ENCODE data around the gene HVCN1.
"Not testable (repeated sequence)": the region's sequence is repeated elsewhere in the genome, so short reads cannot be mapped to it uniquely, and the experiment has no call there.

Gene HVCN1, protein sequence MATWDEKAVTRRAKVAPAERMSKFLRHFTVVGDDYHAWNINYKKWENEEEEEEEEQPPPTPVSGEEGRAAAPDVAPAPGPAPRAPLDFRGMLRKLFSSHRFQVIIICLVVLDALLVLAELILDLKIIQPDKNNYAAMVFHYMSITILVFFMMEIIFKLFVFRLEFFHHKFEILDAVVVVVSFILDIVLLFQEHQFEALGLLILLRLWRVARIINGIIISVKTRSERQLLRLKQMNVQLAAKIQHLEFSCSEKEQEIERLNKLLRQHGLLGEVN

DNA sequence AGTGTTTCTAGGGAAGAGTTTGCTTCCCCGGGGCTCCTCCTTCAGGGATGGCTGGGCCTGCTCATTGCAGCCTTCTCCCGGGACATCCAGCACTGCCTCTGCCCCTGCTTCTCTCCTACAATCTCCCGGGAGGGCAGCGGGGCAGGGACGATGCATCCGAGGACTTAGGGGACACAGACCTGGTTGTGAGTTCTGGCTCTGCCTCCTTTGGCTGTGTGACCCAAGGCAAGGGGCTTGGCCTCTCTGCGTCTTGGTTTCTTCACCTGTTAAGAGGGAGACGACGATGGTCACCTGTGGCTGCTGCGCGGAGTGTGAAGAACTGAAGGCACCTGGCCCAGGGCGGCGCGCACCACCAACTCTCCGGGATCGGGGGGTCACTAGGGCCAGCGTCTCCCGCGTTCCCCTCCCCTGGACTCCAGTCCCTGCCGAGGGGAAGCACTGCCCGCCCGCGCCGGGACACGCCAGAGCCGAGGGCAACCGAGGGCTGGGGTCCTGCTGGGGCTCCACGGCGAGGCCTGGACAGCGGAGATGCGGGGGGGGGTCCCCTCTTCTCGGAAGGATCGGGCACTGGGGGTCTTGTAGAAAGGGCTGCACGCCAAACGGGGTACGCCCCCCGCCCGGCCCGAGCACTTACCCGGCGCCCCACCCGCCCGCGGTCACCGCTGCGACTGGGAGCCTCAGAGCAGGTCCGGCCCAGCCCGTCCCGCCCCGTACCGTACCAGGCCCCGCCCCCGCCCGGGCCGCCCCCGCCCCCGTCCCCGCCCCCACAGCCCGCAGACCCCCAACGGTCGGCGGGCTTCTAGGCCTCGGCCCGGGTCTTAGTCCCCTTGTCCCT is at the start of gene HVCN1:
HVCN1 (minus strand) TSS at position 670 of the 835 bp plus-strand sequence. CDS start 5,870 bp downstream, outside the sequence.
- DNase-seq (ENCODE audit: extremely low read depth in 1 of 2, low read depth in 1 of 2), result no peak

DNA sequence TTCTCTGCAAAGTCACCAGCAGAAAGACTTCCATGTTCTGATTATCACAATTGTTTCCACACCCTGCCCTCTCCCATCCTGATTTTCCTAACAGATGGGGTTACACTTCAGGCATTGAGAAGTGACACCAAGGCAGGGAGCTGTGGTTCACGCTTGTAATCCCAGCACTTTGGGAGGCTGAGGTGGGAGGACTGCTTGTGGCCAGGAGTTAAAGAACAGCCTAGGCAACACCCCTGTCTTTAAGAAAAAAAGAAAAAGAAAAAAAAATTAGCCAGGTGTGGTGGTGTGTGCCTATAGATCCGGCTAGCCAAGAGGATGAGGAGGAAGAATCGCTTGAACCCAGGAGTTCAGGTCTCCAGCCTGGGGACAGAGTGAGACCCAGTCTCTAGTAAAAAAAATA is 48.6 kb upstream of the HVCN1 start:
- DNase-seq (ENCODE audit: extremely low read depth in 1 of 2, low read depth in 1 of 2), result no peak

DNA sequence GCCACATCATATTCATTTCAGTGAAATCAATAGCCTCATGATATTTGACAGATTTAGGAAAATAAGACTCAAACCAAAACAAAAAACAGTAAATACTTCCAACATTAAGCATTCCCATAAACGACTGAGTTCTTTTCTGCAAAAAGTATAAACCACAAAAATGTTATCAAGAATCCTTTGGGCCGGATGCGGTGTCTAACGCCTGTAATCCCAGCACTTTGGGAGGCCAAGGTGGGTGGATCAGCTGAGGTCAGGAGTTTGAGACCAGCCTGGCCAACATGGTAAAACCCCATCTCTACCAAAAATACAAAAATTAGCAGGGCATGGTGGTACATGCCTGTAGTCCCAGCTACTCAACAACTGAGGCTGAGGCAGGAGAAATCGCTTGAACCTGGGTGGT is 48.1 kb upstream of the HVCN1 start:
- not testable (repeated sequence) for DNase-seq (ENCODE audit: extremely low read depth in 1 of 2, low read depth in 1 of 2)

DNA sequence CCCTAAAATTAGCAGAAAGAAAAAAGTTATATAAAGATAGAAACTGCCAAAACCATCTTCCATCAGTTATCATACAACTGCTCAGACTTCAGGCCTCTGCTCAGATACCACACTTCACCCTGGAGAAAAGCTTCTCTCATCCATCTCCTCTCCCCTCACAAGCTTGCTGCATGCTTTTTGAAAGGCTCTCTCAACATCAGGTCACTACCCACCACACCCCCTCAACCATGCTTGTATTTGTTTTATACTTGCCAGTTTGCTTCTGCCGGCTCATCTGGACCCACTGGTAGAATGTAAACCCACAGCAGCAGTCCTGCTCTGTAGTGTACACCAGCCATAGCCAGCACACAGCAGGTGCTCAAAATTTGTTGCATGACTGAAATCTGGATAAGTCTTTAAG is 45.0 kb upstream of the HVCN1 start:
- no peak for DNase-seq (ENCODE audit: extremely low read depth in 1 of 2, low read depth in 1 of 2)

DNA sequence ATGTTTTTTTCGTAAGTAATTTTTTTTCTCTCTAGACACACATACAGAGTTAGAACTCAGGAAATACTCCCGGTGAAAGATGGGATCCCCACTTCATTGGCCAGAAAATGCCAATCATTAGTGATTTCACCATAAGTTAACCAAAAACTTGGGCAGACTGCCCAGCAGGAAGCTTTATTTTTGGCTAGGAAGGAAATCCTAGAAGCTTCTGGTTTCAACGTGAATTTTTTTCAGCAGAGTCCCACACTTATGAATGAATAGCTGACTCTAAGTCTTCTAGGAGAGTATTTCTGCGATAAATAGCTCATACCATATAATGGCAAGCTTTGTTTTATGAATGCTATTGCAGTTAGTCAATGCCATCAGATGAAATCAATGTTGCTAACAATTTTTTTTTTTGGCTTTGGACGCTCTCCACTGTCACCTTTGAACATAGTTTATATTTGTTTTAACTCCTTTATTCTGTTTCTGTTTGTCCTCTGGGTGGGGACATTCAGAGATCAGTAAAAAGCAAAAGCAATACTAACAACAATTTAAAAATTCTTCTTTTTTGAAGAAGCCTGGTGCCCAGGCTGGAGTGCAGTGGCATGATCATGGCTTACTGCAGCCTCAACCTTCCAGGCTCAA is 44.3 kb upstream of the HVCN1 start:
- no peak for DNase-seq (ENCODE audit: extremely low read depth in 1 of 2, low read depth in 1 of 2)

DNA sequence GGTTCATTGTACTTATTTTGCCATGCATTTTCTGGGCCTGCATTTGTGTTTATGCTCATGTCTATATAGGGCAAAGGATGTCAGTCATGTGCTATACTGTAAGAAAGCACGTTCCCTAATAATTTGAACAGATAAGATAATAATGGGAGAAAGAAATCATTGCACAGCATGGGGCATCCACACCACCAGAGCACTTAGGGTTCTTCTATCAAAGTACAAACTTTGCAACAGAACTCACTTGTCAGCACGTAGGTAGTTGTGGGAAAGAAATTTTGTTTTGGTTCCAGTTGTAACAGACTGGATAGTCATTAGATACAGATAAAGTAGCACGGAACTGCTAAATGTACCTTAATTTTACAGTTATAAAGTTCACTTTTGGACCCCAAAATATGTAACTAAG is 43.7 kb upstream of the HVCN1 start:
- no peak for DNase-seq (ENCODE audit: extremely low read depth in 1 of 2, low read depth in 1 of 2)

DNA sequence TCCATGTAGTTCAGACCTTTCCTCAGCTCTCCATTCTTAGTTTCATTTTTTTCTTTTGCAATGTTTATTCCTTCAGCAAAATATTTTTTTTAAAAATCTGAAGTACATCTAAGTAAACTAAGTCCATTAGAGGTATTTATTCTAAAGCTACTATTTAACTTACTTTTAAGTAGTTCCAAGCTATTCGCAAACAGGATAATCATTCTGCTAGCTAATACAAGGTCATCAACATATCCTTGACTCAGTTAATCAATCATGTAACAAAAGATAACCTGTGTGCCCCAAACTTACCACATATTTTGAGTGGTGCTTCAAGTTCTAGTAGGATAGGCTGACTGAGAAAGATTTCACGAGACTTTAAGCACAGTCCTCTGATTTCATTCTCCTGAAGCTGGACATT is 42.6 kb upstream of the HVCN1 start:
- no peak for DNase-seq (ENCODE audit: extremely low read depth in 1 of 2, low read depth in 1 of 2)

DNA sequence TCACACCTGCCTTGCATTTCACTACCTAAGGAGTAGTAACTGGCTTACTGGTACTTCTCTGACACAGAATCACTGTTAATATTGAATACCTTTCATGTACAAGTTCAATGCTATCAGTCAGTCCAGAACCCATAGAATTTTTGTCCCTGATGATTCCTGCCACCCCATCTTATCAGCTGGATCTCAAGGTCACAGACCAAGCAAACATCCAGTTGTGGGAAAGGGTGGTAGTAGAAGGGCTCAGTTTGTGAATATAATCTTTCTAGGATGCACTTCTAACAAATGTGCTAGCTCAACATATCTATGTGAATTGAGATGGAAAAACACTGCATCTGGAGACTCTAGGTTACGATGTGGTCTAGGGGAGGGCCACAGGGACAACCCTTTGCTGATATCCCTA is 39.7 kb upstream of the HVCN1 start:
- DNase-seq (ENCODE audit: extremely low read depth in 1 of 2, low read depth in 1 of 2), result no peak

DNA sequence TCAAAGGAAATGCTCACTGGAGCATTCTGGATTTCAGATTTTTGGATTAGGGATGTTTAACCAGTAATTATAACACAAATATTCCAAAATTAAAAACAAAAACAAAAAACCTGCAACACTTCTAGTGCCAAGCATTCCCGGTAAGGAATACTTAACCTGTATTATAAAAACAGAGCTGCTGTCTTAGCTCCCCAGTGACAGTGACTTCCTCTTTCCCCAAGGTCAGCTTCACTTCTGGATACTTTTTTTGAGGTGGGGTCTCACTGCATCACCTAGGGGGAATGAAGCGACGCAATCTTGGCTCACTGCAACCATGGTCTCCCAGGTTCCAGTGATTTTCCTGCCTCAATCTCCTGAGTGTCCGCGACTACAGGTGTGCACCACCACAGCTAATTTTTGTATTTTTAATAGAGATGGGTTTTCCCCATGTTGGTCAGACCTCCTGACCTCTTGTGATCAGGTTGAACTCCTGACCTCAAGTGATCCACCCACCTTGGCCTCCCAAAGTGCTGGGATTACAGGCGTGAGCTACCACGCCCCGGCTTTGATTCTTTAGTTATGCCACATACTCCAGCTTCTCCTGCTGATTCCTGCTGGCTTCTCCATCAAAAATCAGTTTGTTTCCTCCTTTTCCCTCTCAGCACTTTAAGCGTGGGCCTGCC is 37.9 kb upstream of the HVCN1 start:
- no peak for DNase-seq (ENCODE audit: extremely low read depth in 1 of 2, low read depth in 1 of 2)

DNA sequence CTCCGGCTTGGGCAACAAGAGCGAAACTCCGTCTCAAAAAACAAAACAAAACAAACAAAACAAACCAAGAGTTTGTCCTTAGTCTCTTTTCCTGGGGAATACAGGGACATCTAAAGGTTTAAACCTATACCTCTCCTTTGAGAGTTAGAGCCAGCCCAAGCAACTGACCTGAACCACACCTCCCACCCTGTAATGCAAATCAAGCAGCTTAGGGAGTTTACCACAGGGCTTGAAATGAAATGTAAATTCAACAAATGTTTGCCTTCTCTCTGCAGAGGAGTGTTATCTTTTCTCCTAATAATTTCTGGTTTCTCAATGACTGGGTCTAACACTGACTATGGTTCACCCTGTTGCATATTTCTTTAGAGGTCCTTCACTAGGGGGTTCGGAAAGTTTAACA is 37.1 kb upstream of the HVCN1 start:
- no peak for DNase-seq (ENCODE audit: extremely low read depth in 1 of 2, low read depth in 1 of 2)

DNA sequence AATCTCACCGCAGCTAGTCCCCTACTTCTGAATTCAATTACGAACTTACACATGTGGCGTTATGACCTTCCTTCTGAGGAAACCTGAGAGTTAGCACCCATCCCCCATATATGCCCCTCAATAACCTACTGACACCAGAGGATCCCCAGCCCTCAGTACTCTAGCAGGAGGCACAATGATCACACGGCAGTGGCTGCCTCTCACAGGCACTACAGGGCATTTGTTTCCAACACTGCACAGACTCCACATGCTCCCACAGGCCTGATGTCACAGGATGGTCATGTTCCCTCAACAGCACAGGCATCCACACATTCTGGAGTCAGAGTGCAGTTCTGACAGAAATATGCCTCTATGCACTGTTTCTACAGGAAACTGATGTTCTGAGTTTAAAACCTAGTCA is 36.4 kb upstream of the HVCN1 start:
- no peak for DNase-seq (ENCODE audit: extremely low read depth in 1 of 2, low read depth in 1 of 2)

DNA sequence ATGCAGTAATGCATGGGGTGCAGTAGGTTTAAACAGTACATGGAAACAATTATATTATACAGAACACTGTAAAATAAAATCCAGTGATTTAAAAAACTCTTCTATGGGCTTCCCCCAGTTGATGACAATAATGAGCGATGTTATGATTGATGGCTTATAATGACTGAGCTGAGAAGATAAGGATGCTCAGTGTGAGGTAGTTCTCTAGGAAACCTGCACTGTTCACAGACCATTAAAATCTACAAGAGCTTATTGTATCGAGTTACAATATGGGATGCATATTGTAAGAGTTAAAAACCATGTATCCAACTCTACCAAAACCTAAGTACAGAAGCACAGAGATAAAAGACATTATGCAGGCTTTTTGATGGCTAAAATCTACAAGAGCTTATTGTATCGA is 34.0 kb upstream of the HVCN1 start:
- not testable (repeated sequence) for DNase-seq (ENCODE audit: extremely low read depth in 1 of 2, low read depth in 1 of 2)

DNA sequence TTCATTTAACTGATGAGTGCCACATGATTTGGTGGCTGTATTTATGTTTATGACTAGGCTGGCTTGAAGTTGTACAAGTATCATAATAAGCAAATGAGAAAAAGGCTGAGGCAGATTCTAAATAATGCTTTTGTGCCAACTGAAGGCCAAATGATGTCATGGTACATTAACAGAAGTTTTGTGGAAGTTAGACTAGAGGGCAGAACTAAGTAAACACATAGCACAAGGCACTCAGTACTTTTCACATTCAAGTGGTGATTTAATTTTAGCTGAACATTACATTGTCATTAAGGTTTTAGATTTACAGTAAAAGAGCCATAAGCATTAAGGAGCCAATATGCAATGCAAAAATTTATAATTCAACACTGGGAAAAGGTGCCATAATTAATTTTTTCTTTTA is 32.7 kb upstream of the HVCN1 start:
- DNase-seq (ENCODE audit: extremely low read depth in 1 of 2, low read depth in 1 of 2), result no peak

DNA sequence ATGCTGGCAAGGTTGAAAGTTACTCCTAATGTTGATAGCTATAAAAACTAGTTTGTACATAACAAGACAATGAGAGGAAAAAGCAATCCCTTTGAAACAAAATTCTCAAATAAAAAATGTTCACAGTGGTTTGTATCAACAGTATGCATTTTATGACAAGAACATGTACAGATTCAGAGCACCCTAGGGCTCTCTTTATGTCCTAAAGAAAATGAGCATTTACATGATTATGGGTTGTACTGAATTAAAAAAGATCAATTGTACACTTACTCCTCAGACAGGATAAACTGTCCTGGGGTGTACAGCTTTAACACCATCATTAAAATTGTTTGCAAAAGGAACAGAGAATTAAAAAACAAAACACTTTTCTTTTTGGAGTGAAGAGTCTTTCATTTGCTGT is 31.6 kb upstream of the HVCN1 start:
- DNase-seq (ENCODE audit: extremely low read depth in 1 of 2, low read depth in 1 of 2), result no peak

DNA sequence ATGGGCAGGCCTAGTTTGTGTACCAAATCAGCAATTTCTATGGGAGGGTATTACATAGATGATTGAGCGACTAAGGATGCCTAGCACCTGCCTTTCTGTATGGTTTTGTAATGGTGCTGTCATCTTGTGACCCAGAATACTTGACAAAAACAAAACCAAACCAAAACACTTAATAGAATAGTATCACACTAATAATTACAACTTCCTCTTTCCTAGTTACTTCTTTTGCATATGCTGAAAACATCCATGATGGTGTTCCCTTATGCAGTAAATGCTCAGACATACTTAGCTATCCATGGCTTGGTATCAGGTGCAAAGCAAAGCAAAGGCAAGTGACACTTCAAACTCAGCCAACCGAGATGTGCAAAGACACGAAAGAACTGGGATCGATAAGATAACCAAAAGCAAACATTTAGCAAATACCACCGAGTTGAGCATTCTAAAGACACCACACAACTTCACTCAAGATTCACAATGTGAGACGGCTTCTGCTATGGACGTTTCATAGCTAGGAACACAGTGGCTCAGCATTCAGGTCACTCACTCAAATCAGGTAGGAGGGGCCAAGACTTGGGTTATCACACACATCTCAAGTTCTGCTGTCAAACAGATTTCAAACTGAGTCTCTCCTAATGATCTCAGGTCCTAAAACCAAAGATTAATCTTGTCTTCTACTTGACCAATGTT is 29.4 kb upstream of the HVCN1 start:
- DNase-seq (ENCODE audit: extremely low read depth in 1 of 2, low read depth in 1 of 2), result no peak

DNA sequence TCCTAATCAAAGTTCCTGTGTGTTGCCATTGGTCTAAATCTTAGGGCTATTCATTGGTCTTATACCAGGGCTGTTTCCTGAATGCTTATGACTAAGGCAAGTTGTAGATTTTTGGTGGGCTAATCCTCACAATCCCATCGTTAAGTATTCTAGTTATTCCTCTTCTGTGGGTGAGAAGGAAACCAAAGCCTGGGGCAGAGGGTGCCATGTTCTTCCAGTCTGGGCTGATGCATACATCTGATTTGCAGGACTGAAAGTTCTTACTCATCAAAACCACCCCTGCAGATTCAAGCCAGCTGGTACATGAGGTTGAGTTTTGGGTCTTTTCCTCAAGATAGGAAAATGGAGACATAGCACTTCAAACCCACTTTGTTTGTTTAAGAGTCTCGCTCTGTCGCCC is 28.1 kb upstream of the HVCN1 start:
- peak in 1 of 2 donors; percentile 29 for DNase-seq (ENCODE audit: extremely low read depth in 1 of 2, low read depth in 1 of 2)

DNA sequence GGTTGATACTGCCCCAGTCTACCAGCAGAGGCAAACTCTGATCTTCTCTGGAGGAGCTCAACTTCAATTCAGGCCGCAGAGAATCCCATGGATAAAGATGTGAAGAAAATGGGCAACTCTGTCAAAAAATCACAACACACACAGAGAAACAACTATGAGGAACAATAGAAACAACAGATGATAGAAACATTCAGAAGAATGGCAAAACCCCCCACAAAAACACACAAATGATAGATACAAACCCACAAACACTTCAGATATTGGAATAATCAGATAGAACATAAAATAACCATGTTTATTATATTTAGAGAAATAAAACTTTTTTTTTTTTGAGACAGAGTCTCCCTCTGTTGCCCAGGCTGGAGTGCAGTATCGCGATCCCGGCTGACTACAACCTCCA is 20.0 kb upstream of the HVCN1 start:
- no peak for DNase-seq (ENCODE audit: extremely low read depth in 1 of 2, low read depth in 1 of 2)

DNA sequence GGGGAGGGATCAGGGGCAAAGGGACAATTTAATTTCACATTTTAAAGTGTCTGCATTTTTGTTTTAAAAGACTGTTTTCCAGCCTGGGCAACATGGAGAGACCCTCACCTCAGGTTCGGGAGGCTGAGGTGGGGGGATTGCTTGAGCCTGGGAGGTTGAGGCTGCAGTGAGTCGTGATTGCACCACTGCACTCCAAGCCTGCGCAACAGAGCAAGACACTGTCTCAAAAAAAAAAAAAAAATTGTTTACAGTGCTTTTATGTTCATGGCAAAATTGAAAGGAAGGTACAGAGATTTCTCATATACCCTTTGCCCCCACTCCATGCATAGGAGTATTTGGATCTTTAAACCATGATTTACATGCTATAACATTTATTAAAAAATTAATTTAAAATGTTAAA is 16.4 kb upstream of the HVCN1 start:
- no peak for DNase-seq (ENCODE audit: extremely low read depth in 1 of 2, low read depth in 1 of 2)

DNA sequence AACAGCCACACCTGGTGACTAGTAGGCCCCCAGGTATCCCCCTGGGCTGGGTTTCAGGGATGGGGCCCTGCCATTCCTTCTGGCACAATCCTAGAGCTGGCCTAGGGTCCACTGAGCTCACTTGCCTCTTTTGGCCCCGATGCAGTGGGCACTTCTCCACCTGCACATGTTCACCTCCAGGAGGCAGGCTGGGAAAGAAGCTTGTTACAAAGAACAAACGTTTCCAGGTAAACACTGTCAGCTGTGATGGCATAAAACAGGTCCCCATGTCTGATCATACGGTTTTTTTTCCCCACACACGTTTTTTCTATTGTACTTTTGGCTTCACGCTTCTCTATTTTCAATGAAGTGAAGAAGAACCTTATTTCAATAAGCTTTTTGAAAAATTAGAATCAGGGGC is 15.8 kb upstream of the HVCN1 start:
- no peak for DNase-seq (ENCODE audit: extremely low read depth in 1 of 2, low read depth in 1 of 2)

DNA sequence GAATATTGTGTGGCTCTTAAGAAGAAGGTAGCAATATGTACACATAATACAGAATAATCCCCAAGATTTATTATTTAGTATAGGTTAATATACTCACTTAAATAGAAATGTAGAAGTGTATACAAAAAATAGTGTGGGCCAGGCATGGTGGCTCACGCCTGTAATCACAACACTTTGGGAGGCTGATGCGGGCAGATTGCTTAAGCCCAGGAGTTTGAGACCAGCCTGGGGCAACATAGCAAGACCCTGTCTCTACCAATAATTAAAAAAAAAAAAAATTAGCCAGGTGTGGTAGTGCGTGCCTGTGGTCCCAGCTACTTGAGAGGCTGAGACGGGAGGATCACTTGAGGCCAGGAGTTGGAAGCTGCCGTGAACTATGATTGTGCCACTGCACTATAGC is 15.3 kb upstream of the HVCN1 start:
- no peak for DNase-seq (ENCODE audit: extremely low read depth in 1 of 2, low read depth in 1 of 2)

DNA sequence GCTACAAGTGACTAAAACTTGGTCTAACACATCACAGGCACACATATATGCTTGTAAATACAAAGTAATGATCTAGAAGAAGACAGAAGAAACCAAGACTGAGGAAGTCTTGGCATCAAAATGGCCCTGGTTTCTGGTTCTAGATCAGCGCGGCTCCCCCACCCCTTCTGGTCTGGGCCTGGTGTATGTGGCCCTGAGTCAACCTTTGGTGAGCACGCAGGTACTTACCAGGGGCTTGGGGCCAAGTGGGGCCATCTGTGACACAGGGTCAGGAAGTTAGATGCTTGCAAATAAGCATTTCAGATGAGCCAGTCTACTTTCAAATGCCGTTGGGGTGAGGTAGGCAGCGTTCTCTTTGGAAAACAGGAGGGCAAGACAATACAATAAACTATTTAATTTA is 13.2 kb upstream of the HVCN1 start:
- DNase-seq (ENCODE audit: extremely low read depth in 1 of 2, low read depth in 1 of 2), result no peak

Data from stimulated activated CD8-positive, alpha-beta memory T cell treated with anti-CD3 and anti-CD28 coated beads, Interleukin-7, amount 100 ng/mL, for 48 hours (primary cell).